Left ventricle myocardium inferior (tissue), 1 donor: Measurements from ENCODE around the gene CDC14A. TPM values are rescaled to one million over a fixed set of nuclear protein-coding genes. Genes with fewer than 3 reads are reported as not detected.

Source experiments
- DNase-seq: peaks from one replicate; pipeline ENCODE4 v3.0.0-alpha.2; 2020
- H3K27ac ChIP-seq: fragments of 200-600 bp; replicated peaks from 2 replicates; pipeline ENCODE4 v1.8.0; 2021
- H3K27me3 ChIP-seq: fragments of 200-600 bp; 2 replicates; pipeline ENCODE4 v1.8.0; 2021; ENCODE audit warnings: low read depth
- H3K36me3 ChIP-seq: fragments of 200-600 bp; 2 replicates; pipeline ENCODE4 v1.8.0; 2021
- H3K4me1 ChIP-seq: fragments of 200-600 bp; 2 replicates; pipeline ENCODE4 v1.8.0; 2021
- H3K4me3 ChIP-seq: fragments of 200-600 bp; 2 replicates; pipeline ENCODE4 v1.8.0; 2021; ENCODE audit warnings: mild to moderate bottlenecking, moderate library complexity
- H3K9me3 ChIP-seq: fragments of 200-600 bp; replicated peaks from 2 replicates; pipeline ENCODE4 v1.8.0; 2021
- intact Hi-C: fragments of 100-400 bp; cut with micrococcal nuclease; formaldehyde crosslinking; loops from one replicate; pipeline ENCODE4 v1.11.0; 2022
- total RNA-seq: library from RNA; stranded (reverse); fragmentation: NEBNext Ultra II Directional; extraction: Animal tissue kit (Norgen Biotek cat#: 25700); gene quantifications from one replicate; pipeline ENCODE4 v1.2.1, GENCODE V29; 2021
- TF ChIP-seq, protein P1 (sequence below): fragments of 200-600 bp; IDR thresholded peaks from 2 replicates; pipeline ENCODE4 v1.8.0; 2021; ENCODE audit warnings: antibody characterized with exemption, mild to moderate bottlenecking, borderline replicate concordance
- donor health status: DM: no; HTN: yes; CAD: no; lungs with severe emphysema.

The CDC14A gene
- total RNA-seq, 1 donor from 2014 or later, result 2.4 TPM

DNA sequence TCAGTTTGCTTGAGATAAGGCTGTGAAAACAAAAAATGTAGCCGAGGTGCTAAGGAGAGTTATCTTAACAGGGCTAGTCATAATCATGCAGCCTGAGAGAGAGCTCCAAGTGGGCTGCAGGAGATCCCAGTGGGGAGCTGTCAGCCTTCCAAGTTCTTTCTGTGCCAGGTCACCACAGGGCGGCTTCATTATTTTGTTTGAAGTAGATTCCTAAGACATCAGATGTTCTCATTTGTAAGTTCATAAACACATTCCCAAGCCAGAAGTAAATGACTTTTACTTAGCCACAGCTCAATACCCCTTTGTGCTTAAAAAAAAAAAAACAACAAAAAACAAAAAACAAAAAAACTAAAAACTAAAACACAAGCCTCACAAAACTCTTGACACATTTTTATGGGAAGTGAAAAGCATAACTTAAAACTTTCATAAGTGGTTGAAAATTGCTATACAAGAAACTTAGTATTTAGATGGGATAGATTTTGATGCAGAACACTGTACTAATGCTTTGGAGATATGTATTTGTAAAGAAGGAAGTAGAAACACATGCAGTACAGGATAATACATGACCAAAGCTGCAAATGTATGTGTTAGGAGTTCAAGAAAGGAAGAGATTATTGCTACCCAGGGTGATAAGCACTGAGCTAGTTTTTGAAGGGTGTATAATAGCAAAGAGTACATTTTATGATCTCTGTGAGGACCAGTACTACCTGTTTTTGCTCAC, 8.6 kb downstream of the CDC14A start:
- TF ChIP-seq, protein P1, sequence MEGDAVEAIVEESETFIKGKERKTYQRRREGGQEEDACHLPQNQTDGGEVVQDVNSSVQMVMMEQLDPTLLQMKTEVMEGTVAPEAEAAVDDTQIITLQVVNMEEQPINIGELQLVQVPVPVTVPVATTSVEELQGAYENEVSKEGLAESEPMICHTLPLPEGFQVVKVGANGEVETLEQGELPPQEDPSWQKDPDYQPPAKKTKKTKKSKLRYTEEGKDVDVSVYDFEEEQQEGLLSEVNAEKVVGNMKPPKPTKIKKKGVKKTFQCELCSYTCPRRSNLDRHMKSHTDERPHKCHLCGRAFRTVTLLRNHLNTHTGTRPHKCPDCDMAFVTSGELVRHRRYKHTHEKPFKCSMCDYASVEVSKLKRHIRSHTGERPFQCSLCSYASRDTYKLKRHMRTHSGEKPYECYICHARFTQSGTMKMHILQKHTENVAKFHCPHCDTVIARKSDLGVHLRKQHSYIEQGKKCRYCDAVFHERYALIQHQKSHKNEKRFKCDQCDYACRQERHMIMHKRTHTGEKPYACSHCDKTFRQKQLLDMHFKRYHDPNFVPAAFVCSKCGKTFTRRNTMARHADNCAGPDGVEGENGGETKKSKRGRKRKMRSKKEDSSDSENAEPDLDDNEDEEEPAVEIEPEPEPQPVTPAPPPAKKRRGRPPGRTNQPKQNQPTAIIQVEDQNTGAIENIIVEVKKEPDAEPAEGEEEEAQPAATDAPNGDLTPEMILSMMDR, result no peak
- no peaks in the 10 kb centered on the region for H3K36me3 ChIP-seq
- H3K27ac ChIP-seq, result peak overlapping the region; percentile 63
- intact Hi-C loops, result no loop called here
- H3K9me3 ChIP-seq, result no peaks in the 10 kb centered on the region
- no peak overlapping the region for H3K4me3 ChIP-seq
- no peaks in the 10 kb centered on the region for H3K27me3 ChIP-seq
- DNase-seq, result peak; percentile 53
- peaks cover 59% of the 10 kb centered on the region for H3K4me1 ChIP-seq

DNA sequence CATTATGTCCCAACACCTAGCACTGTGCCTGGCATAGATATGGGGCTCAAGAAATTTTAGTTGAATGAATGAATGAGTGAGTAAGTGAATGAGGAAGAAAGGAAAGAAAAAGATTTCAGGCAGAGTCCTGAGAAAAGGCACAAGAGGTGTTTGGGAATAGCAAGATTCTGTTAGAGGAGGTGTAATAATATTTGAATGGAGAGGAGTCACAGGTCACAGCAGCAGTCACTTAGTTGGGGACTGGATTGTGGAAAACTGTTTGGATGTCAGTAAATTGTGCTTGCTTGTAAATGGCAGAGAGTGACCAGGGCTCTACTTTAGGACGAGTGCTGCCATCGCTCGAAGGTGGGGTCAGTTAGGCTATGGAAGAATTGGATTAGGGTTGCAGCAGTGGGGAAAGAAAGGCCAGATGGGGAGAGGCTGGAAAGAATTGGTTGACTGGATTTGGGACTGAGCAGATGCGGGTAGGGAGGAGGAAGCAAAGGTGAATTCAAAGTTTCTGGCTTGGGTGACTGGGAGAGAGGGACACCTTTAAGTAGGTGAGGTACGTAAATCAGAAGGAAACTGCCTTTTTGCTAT, 9.3 kb downstream of the CDC14A start:
- Histone ChIP-seq H3K27ac (peak overlapping the region; percentile 63), H3K4me3 (no peak overlapping the region), H3K9me3 (no peaks in the 10 kb centered on the region), H3K27me3 (no peaks in the 10 kb centered on the region), H3K4me1 (peaks cover 59% of the 10 kb centered on the region), H3K36me3 (no peaks in the 10 kb centered on the region)
- intact Hi-C loops, result no loop called here
- TF ChIP-seq, protein P1, result no peak
- no peak for DNase-seq

DNA sequence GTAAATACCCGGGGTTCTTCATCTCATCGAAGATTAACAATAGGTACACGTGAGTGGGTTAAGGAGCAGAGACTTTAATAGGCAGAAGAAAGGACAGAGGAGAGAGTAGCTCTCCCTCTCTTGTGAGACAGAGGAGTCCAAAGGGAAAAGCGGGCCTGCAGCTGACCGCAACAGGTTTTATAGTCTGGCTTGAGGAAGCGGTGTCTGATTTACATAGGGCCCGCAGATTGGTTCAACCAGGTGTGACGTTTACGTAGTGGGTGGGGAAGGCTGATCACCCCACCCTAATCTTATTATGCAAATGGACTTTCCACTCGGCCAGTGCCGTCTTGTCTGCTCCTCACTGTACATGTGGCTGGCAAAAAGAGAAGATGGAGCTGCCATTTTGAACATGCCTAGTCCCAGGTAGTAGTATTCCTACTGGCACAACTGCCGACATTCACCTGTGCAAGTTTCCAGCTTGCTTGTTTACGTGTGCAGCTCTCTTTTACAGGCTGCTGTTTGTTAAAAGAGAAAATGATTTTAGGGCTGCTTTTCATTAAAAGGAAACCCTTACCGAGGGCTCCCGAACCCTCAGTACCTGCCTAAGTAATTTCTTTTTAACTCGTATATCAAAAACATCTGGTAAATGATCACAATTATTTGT, 10.6 kb downstream of the CDC14A start:
- TF ChIP-seq, protein P1, result no peak
- Histone ChIP-seq H3K4me1 (peaks cover 50% of the 10 kb centered on the region), H3K36me3 (no peaks in the 10 kb centered on the region), H3K9me3 (no peaks in the 10 kb centered on the region), H3K27me3 (no peaks in the 10 kb centered on the region), H3K4me3 (no peak overlapping the region), H3K27ac (no peak overlapping the region)
- intact Hi-C loops, result no loop called here
- DNase-seq, result no peak

DNA sequence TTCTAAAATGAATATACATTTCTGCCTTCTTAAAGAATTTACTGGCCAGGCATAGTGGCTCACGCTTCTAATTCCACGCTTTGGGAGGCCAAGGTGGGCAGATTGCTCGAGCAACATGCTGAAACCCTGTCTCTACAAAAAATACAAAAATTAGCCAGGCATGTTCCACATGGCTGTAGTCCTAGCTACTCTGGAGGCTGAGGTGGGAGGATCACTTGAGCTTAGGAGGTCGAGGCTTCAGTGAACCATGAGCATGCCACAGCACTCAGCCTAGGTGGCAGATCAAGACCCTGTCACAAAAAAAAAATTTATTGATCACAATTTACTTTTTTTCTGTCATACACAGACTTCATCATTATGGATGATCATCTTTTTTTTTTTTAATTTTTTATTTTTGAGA, 11.5 kb downstream of the CDC14A start:
- H3K27ac ChIP-seq, result no peak overlapping the region
- H3K9me3 ChIP-seq, result no peaks in the 10 kb centered on the region
- intact Hi-C loops, result no loop called here
- DNase-seq, result no peak
- peaks cover 44% of the 10 kb centered on the region for H3K4me1 ChIP-seq
- H3K4me3 ChIP-seq, result no peak overlapping the region
- TF ChIP-seq, protein P1, result no peak
- no peaks in the 10 kb centered on the region for H3K36me3 ChIP-seq
- no peaks in the 10 kb centered on the region for H3K27me3 ChIP-seq

DNA sequence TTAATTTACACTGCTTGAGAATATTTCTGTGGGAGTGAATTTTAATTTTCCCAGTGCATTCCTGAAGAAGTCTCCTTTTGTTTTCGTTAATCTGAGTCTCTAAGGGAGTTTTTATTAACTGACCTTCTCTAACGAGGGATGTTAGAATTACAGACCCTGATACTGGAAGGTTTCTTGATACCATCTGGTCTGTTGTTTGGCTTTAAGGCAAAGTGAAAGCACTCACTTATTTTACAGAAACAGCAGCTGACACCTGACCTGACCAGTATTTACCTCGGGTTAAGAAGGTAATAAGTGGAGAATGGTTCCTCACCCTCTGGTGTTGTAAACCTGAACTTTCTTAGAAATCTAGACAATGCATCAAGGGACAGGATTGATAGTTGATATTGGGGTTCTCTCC, 12.4 kb downstream of the CDC14A start:
- Histone ChIP-seq H3K27me3 (no peaks in the 10 kb centered on the region), H3K4me1 (peaks cover 35% of the 10 kb centered on the region), H3K9me3 (no peaks in the 10 kb centered on the region), H3K4me3 (no peak overlapping the region), H3K36me3 (no peaks in the 10 kb centered on the region), H3K27ac (no peak overlapping the region)
- TF ChIP-seq, protein P1, result no peak
- DNase-seq, result no peak
- intact Hi-C loops, result no loop called here
